ENCODE results near the gene FAM120A.

Gene FAM120A

DNA sequence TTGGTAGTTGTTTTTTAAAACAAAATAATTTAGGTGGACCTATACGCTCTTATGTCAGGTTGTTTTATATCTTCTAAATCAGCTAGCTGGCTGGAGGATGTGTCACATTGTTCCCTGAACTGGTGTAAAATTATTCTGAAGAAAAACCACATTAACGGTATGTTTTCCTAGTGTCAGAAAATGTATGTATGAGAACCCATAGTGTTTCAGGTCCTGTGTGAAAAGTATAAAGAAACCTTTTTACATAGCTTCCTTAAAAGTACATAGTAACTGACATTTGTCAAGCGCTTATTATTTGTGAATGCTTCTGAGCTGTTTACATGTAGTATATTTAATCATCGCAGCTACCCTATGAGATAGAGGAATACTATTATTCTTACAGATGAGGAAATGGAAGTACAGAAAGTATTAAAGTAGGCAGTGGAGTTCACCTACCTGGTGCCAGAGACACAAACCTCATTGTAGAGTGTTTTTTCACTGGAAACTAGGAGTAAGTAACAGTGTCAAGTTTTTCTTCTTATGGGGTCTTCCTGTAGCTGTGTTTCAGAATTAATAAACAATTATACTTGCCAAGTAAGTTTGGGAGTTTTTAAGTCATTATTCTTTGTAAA is 12.3 kb downstream of the FAM120A start:
- H3K36me3 ChIP-seq (ENCODE audit: insufficient read depth, low read length): no peaks in the 10 kb centered on the region
- H3K4me3 ChIP-seq (ENCODE audit: low read length, poor library complexity, severe bottlenecking): peak overlapping the region; percentile 12
- H4K20me1 ChIP-seq (ENCODE audit: insufficient read depth, low read length, poor library complexity, severe bottlenecking): peaks cover 89% of the 10 kb centered on the region
- H2AFZ ChIP-seq (ENCODE audit: low read length): no peak overlapping the region
- H3F3A ChIP-seq (ENCODE audit: low read depth): no peaks in the 10 kb centered on the region
- no peaks in the 10 kb centered on the region for H3K9me2 ChIP-seq (replicated peaks; ENCODE audit: low read depth, low read length)
- H3K9ac ChIP-seq (ENCODE audit: low read depth, low read length, poor library complexity, severe bottlenecking): peak overlapping the region; percentile 14
- no peaks in the 10 kb centered on the region for H3K9me3 ChIP-seq (ENCODE audit: insufficient read depth, low read depth, low read length)
- peaks cover 99% of the 10 kb centered on the region for H3K79me2 ChIP-seq (ENCODE audit: insufficient read depth, low read length)
- peaks cover 64% of the 10 kb centered on the region for H3K4me1 ChIP-seq (ENCODE audit: insufficient read depth, low read length, poor library complexity, severe bottlenecking)
- TF ChIP-seq, protein P1, sequence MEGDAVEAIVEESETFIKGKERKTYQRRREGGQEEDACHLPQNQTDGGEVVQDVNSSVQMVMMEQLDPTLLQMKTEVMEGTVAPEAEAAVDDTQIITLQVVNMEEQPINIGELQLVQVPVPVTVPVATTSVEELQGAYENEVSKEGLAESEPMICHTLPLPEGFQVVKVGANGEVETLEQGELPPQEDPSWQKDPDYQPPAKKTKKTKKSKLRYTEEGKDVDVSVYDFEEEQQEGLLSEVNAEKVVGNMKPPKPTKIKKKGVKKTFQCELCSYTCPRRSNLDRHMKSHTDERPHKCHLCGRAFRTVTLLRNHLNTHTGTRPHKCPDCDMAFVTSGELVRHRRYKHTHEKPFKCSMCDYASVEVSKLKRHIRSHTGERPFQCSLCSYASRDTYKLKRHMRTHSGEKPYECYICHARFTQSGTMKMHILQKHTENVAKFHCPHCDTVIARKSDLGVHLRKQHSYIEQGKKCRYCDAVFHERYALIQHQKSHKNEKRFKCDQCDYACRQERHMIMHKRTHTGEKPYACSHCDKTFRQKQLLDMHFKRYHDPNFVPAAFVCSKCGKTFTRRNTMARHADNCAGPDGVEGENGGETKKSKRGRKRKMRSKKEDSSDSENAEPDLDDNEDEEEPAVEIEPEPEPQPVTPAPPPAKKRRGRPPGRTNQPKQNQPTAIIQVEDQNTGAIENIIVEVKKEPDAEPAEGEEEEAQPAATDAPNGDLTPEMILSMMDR (conservative IDR thresholded peaks at IDR 0.05; ENCODE audit: low read length): no peak
- TF ChIP-seq EZH2phosphoT487 (IDR thresholded peaks at IDR 0.05; ENCODE audit: borderline replicate concordance): no peak
- no peaks in the 10 kb centered on the region for H3K27me3 ChIP-seq (ENCODE audit: insufficient read depth, low read length, poor library complexity, severe bottlenecking)
- H3K4me2 ChIP-seq (ENCODE audit: low read depth, low read length, poor library complexity, severe bottlenecking): peak overlapping the region; percentile 24

DNA sequence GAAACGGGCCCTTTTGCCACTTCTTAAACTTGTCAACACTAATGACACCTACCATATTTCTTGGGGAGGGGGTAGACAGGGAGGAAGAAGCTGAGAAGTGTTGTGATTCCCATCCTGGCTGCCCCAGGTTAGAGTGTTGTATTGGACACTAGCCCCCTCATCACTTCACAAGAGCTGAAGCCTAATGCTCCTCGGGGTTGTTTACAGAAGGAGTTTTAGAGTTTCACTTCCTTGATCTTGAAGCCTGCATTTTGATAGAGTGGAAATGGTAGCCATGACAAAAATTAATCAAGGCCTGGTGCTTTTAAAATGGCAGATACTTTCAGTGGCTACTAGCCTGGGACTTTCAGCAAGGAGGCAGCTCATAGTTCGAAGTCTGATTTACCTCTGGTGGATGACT is 12.9 kb downstream of the FAM120A start:
- no peaks in the 10 kb centered on the region for H3K9me2 ChIP-seq (replicated peaks; ENCODE audit: low read depth, low read length)
- H4K20me1 ChIP-seq (ENCODE audit: insufficient read depth, low read length, poor library complexity, severe bottlenecking): peaks cover 89% of the 10 kb centered on the region
- peaks cover 99% of the 10 kb centered on the region for H3K79me2 ChIP-seq (ENCODE audit: insufficient read depth, low read length)
- H3K4me2 ChIP-seq (ENCODE audit: low read depth, low read length, poor library complexity, severe bottlenecking): peak overlapping the region; percentile 24
- H3K27me3 ChIP-seq (ENCODE audit: insufficient read depth, low read length, poor library complexity, severe bottlenecking): no peaks in the 10 kb centered on the region
- H3K9me3 ChIP-seq (ENCODE audit: insufficient read depth, low read depth, low read length): no peaks in the 10 kb centered on the region
- H3K4me3 ChIP-seq (ENCODE audit: low read length, poor library complexity, severe bottlenecking): peak overlapping the region; percentile 12
- no peak overlapping the region for H3K9ac ChIP-seq (ENCODE audit: low read depth, low read length, poor library complexity, severe bottlenecking)
- H3F3A ChIP-seq (ENCODE audit: low read depth): no peaks in the 10 kb centered on the region
- no peak overlapping the region for H2AFZ ChIP-seq (ENCODE audit: low read length)
- H3K4me1 ChIP-seq (ENCODE audit: insufficient read depth, low read length, poor library complexity, severe bottlenecking): peaks cover 61% of the 10 kb centered on the region
- no peaks in the 10 kb centered on the region for H3K36me3 ChIP-seq (ENCODE audit: insufficient read depth, low read length)
- TF ChIP-seq, protein P1 (conservative IDR thresholded peaks at IDR 0.05; ENCODE audit: low read length): no peak
- TF ChIP-seq EZH2phosphoT487 (IDR thresholded peaks at IDR 0.05; ENCODE audit: borderline replicate concordance): no peak

DNA sequence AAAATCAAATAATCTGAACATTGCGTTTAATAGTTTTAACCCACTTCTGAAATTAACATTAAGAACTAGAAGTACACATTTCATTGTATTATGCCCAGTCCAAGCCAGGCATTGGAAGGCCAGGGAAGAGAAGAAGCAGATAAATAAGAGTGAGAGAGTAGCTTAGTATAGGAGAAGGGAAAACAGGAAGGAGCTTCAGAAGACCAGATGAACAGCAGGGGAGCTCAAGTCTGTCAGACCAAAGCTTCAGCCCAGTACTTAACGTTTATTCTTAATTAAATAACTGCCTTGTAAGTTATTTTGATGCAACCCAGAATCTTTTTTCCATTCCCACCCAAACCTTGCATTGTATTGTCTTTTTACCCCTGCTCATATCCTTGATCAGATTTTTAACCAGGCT is 13.4 kb downstream of the FAM120A start:
- Histone ChIP-seq H4K20me1 (ENCODE audit: insufficient read depth, low read length, poor library complexity, severe bottlenecking) (peaks cover 86% of the 10 kb centered on the region), H3K4me3 (ENCODE audit: low read length, poor library complexity, severe bottlenecking) (no peak overlapping the region), H3K79me2 (ENCODE audit: insufficient read depth, low read length) (peaks cover 99% of the 10 kb centered on the region), H3F3A (ENCODE audit: low read depth) (no peaks in the 10 kb centered on the region), H3K9me3 (ENCODE audit: insufficient read depth, low read depth, low read length) (no peaks in the 10 kb centered on the region), H3K27me3 (ENCODE audit: insufficient read depth, low read length, poor library complexity, severe bottlenecking) (no peaks in the 10 kb centered on the region), H3K4me1 (ENCODE audit: insufficient read depth, low read length, poor library complexity, severe bottlenecking) (peaks cover 58% of the 10 kb centered on the region), H3K36me3 (ENCODE audit: insufficient read depth, low read length) (no peaks in the 10 kb centered on the region), H3K4me2 (ENCODE audit: low read depth, low read length, poor library complexity, severe bottlenecking) (peak overlapping the region; percentile 24), H2AFZ (ENCODE audit: low read length) (no peak overlapping the region), H3K9ac (ENCODE audit: low read depth, low read length, poor library complexity, severe bottlenecking) (no peak overlapping the region), H3K9me2 (replicated peaks; ENCODE audit: low read depth, low read length) (no peaks in the 10 kb centered on the region)
- TF ChIP-seq, protein P1 (conservative IDR thresholded peaks at IDR 0.05; ENCODE audit: low read length): no peak
- no peak for TF ChIP-seq EZH2phosphoT487 (IDR thresholded peaks at IDR 0.05; ENCODE audit: borderline replicate concordance)
